Liver (tissue), 9 donors: ENCODE measurements around the gene ZMYM1. TPM values are rescaled to one million over a fixed set of nuclear protein-coding genes. Genes with fewer than 3 reads are reported as not detected.

ENCODE experiments used
- DNase-seq: peaks from one replicate; pipeline ENCODE4 v3.0.0-alpha.2; 2017; ENCODE audit warnings: low spot score
- H3K27ac ChIP-seq, 2 donors: one replicate each; pipeline ENCODE4 v1.7.0; 2013; ENCODE audit warnings: inconsistent platforms in 2 of 2, low read length in 2 of 2, control low read depth in 1 of 2, low read depth in 1 of 2, mild to moderate bottlenecking in 1 of 2
- H3K27me3 ChIP-seq, 4 donors: one replicate each; pipeline versions ENCODE4 v1.6.1 to v1.7.0; 2013; ENCODE audit warnings: low read length in 3 of 4, inconsistent platforms in 1 of 4, mild to moderate bottlenecking in 1 of 4, moderate library complexity in 1 of 4; ENCODE audit not compliant: control insufficient read depth in 4 of 4, insufficient read depth in 4 of 4
- H3K36me3 ChIP-seq, 4 donors: one replicate each; pipeline versions ENCODE4 v1.6.1 to v1.7.0; 2013; ENCODE audit warnings: low read length in 3 of 4, mild to moderate bottlenecking in 3 of 4, low read depth in 1 of 4, moderate library complexity in 1 of 4; ENCODE audit not compliant: control insufficient read depth in 4 of 4, insufficient read depth in 3 of 4
- H3K4me1 ChIP-seq, 4 donors: one replicate each; pipeline versions ENCODE4 v1.6.1 to v1.7.0; 2013; ENCODE audit warnings: low read length in 3 of 4, mild to moderate bottlenecking in 3 of 4, moderate library complexity in 1 of 4; ENCODE audit not compliant: control insufficient read depth in 4 of 4, insufficient read depth in 4 of 4
- H3K4me3 ChIP-seq, 3 donors: one replicate each; pipeline versions ENCODE4 v1.6.1 to v1.7.0; 2013; ENCODE audit warnings: low read length in 3 of 3, control low read depth in 1 of 3, low read depth in 1 of 3, mild to moderate bottlenecking in 1 of 3
- H3K9ac ChIP-seq, 2 donors: one replicate each; pipeline ENCODE4 v1.7.0; 2013; ENCODE audit warnings: low read length in 2 of 2, mild to moderate bottlenecking in 2 of 2, moderate library complexity in 2 of 2, control low read depth in 1 of 2, low read depth in 1 of 2
- H3K9me3 ChIP-seq, 4 donors: one replicate each; pipeline versions ENCODE4 v1.6.1 to v1.7.0; 2013; ENCODE audit warnings: low read length in 3 of 4; ENCODE audit not compliant: control insufficient read depth in 4 of 4
- EGR1 ChIP-seq, 2 donors: IDR thresholded peaks; 2 replicates each; pipeline ENCODE4 v1.6.1; 2016 to 2018; ENCODE audit warnings: antibody characterized with exemption in 2 of 2, low read depth in 2 of 2
- FOXA1 ChIP-seq: IDR thresholded peaks from 2 replicates; pipeline ENCODE4 v1.6.1; 2016; ENCODE audit warnings: antibody characterized with exemption
- FOXA2 ChIP-seq: IDR thresholded peaks from 2 replicates; pipeline ENCODE4 v1.6.1; 2016; ENCODE audit warnings: antibody characterized with exemption
- GABPA ChIP-seq, 2 donors: IDR thresholded peaks in 1 of 2; conservative IDR thresholded peaks in 1 of 2; 2 replicates each; pipeline ENCODE4 v1.6.1; 2016; ENCODE audit warnings: antibody characterized with exemption in 2 of 2, mild to moderate bottlenecking in 1 of 2, moderate library complexity in 1 of 2
- HNF4A ChIP-seq, 2 donors: conservative IDR thresholded peaks; 2 replicates each; pipeline ENCODE4 v1.6.1; 2016; ENCODE audit warnings: antibody characterized with exemption in 2 of 2, mild to moderate bottlenecking in 2 of 2
- HNF4G ChIP-seq: IDR thresholded peaks from 2 replicates; pipeline ENCODE4 v1.6.1; 2016; ENCODE audit warnings: antibody characterized with exemption
- JUND ChIP-seq, 2 donors: IDR thresholded peaks; 2 replicates each; pipeline ENCODE4 v1.6.1; 2016; ENCODE audit warnings: antibody characterized with exemption in 2 of 2
- NR2F2 ChIP-seq: IDR thresholded peaks from 2 replicates; pipeline ENCODE4 v1.6.1; 2016; ENCODE audit warnings: antibody characterized with exemption
- RAD21 ChIP-seq, 2 donors: IDR thresholded peaks; 2 replicates each; pipeline ENCODE4 v1.6.1; 2016; ENCODE audit warnings: antibody characterized with exemption in 2 of 2, mild to moderate bottlenecking in 2 of 2
- RXRA ChIP-seq, 2 donors: IDR thresholded peaks; 2 replicates each; pipeline ENCODE4 v1.6.1; 2017 to 2018; ENCODE audit warnings: antibody characterized with exemption in 2 of 2, mild to moderate bottlenecking in 1 of 2
- SP1 ChIP-seq: IDR thresholded peaks from 2 replicates; pipeline ENCODE4 v1.6.1; 2018; ENCODE audit warnings: antibody characterized with exemption, mild to moderate bottlenecking
- TAF1 ChIP-seq: conservative IDR thresholded peaks from 2 replicates; pipeline ENCODE4 v1.6.1; 2016; ENCODE audit warnings: antibody characterized with exemption, mild to moderate bottlenecking
- YY1 ChIP-seq: IDR thresholded peaks from 2 replicates; pipeline ENCODE4 v1.6.1; 2016; ENCODE audit warnings: antibody characterized with exemption, mild to moderate bottlenecking
- WGBS: extraction: QIAGEN DNeasy Blood & Tissue Kit; methylation state at CpG from one replicate; pipeline ENCODE4 v1.1.7; 2013; 5-methylcytosine and 5-hydroxymethylcytosine counted together
- polyA plus RNA-seq, 2 donors: library from polyadenylated mRNA; stranded (reverse) in 1 of 2; unstranded in 1 of 2; fragments of 200-250 nt in 1 of 2; fragments of >200 nt in 1 of 2; fragmentation: Nextera tagmentation in 1 of 2; extraction: Ambion mirVana in 1 of 2; gene quantifications; one replicate each; pipeline versions ENCODE4 v1.2.1 to v1.2.3, GENCODE V29; 2013 to 2015
- total RNA-seq, 2 donors: library from RNA; depleted of rRNA; stranded (reverse); fragments of >200 nt; gene quantifications; one replicate each; pipeline ENCODE4 v1.2.3, GENCODE V29; 2014
- TF ChIP-seq, protein P1 (sequence below): IDR thresholded peaks from 2 replicates; pipeline ENCODE4 v1.6.1; 2016; ENCODE audit warnings: antibody characterized with exemption
- TF ChIP-seq, protein P2 (sequence below): fragments of 150-350 bp; IDR thresholded peaks from 2 replicates; pipeline ENCODE4 v1.5.1; 2017; ENCODE audit warnings: improper control_type of control experiment, low read depth, low read length; ENCODE audit not compliant: missing input control
- TF ChIP-seq, protein P3 (sequence below): IDR thresholded peaks from 2 replicates; pipeline ENCODE4 v1.6.1; 2016; ENCODE audit warnings: antibody characterized with exemption, mild to moderate bottlenecking
- TF ChIP-seq, protein P4 (sequence below): IDR thresholded peaks from 2 replicates; pipeline ENCODE4 v1.6.1; 2016; ENCODE audit warnings: antibody characterized with exemption
- TF ChIP-seq, protein P5 (sequence below): IDR thresholded peaks from 2 replicates; pipeline ENCODE4 v1.6.1; 2016; ENCODE audit warnings: antibody characterized with exemption
- donor health status: healthy.
- donor health status: healthy.
- donor health status: healthy.
- donor health status: healthy.
- donor health status: healthy.

The ZMYM1 gene
- total and polyA plus RNA-seq, 4 donors = 2.0 to 10.8 (median 5.7) TPM

DNA sequence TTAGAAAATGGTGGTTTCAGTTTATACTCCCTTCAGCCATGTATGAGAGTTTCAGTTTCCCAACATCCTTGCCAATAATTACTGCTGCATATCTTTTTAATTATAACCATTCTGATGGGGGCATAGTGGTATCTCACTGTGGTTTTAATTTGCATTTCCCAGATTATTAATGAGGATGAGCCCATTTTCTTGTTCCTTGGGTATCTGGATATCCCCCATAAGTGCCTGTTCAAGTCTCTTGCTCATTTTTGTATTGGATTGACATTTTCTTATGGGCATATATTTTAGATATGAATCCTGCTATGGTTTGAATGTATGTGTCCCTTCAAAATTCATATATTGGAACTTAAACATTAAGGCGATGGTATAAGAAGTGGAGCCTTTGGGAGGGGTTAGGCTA is 45.8 kb upstream of the ZMYM1 start:
- TF ChIP-seq GABPA (IDR thresholded peaks at IDR 0.05 in 1 of 2, conservative IDR thresholded peaks at IDR 0.05 in 1 of 2) (no peak), FOXA1 (no peak)
- TF ChIP-seq, protein P1, sequence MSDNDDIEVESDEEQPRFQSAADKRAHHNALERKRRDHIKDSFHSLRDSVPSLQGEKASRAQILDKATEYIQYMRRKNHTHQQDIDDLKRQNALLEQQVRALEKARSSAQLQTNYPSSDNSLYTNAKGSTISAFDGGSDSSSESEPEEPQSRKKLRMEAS = no peak
- DNase-seq = no peak
- Histone ChIP-seq H3K4me3 (peak overlapping the region in 1 of 3 donors; percentile 11), H3K9me3 (peaks cover 0 to 6% (median 3%) of the 10 kb centered on the region in 4 donors), H3K27me3 (no peaks in the 10 kb centered on the region), H3K27ac (no peak overlapping the region), H3K4me1 (peaks cover 2 to 21% (median 11%) of the 10 kb centered on the region in 4 donors), H3K9ac (no peak overlapping the region), H3K36me3 (no peaks in the 10 kb centered on the region)
- WGBS = 98% methylated on average over 1 of the region's 1 CpG

DNA sequence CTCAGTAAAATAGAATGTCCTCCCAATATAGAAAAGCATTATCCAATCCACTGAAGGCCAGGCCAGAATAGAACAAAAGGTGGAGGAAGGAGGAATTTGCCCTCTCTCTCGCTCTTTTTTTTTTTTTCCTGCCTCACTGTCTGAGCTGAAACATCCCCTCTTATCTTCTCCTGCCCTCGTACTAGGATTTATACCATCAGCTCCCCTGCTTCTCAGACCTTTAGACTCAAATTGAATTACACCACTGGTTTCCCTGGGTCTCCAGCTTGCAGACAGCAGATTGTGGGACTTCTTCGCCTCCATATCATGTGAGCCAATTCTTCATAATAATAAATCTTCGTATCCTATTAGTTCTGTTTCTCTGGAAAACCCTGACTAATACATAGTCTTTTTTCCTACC is 42.6 kb upstream of the ZMYM1 start:
- no peak for DNase-seq
- Histone ChIP-seq H3K27me3 (no peaks in the 10 kb centered on the region), H3K27ac (no peak overlapping the region), H3K9me3 (peaks cover 0 to 6% (median 3%) of the 10 kb centered on the region in 4 donors), H3K9ac (no peak overlapping the region), H3K4me3 (no peak overlapping the region), H3K4me1 (peaks cover 0 to 3% (median 0%) of the 10 kb centered on the region in 4 donors), H3K36me3 (no peaks in the 10 kb centered on the region)
- 87% methylated on average over 4 of the region's 4 CpGs for WGBS
- TF ChIP-seq FOXA2 (no peak), HNF4A (conservative IDR thresholded peaks at IDR 0.05) (no peak), GABPA (IDR thresholded peaks at IDR 0.05 in 1 of 2, conservative IDR thresholded peaks at IDR 0.05 in 1 of 2) (no peak), FOXA1 (no peak), TAF1 (no peak), YY1 (no peak), HNF4G (no peak), JUND (IDR thresholded peaks at IDR 0.05) (no peak), RAD21 (IDR thresholded peaks at IDR 0.05) (no peak), NR2F2 (no peak), SP1 (no peak), EGR1 (IDR thresholded peaks at IDR 0.05; ENCODE audit: low read depth in 2 of 2) (no peak), RXRA (IDR thresholded peaks at IDR 0.05) (no peak)
- TF ChIP-seq, protein P2, sequence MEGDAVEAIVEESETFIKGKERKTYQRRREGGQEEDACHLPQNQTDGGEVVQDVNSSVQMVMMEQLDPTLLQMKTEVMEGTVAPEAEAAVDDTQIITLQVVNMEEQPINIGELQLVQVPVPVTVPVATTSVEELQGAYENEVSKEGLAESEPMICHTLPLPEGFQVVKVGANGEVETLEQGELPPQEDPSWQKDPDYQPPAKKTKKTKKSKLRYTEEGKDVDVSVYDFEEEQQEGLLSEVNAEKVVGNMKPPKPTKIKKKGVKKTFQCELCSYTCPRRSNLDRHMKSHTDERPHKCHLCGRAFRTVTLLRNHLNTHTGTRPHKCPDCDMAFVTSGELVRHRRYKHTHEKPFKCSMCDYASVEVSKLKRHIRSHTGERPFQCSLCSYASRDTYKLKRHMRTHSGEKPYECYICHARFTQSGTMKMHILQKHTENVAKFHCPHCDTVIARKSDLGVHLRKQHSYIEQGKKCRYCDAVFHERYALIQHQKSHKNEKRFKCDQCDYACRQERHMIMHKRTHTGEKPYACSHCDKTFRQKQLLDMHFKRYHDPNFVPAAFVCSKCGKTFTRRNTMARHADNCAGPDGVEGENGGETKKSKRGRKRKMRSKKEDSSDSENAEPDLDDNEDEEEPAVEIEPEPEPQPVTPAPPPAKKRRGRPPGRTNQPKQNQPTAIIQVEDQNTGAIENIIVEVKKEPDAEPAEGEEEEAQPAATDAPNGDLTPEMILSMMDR = no peak
- TF ChIP-seq, protein P1 = no peak
- TF ChIP-seq, protein P3, sequence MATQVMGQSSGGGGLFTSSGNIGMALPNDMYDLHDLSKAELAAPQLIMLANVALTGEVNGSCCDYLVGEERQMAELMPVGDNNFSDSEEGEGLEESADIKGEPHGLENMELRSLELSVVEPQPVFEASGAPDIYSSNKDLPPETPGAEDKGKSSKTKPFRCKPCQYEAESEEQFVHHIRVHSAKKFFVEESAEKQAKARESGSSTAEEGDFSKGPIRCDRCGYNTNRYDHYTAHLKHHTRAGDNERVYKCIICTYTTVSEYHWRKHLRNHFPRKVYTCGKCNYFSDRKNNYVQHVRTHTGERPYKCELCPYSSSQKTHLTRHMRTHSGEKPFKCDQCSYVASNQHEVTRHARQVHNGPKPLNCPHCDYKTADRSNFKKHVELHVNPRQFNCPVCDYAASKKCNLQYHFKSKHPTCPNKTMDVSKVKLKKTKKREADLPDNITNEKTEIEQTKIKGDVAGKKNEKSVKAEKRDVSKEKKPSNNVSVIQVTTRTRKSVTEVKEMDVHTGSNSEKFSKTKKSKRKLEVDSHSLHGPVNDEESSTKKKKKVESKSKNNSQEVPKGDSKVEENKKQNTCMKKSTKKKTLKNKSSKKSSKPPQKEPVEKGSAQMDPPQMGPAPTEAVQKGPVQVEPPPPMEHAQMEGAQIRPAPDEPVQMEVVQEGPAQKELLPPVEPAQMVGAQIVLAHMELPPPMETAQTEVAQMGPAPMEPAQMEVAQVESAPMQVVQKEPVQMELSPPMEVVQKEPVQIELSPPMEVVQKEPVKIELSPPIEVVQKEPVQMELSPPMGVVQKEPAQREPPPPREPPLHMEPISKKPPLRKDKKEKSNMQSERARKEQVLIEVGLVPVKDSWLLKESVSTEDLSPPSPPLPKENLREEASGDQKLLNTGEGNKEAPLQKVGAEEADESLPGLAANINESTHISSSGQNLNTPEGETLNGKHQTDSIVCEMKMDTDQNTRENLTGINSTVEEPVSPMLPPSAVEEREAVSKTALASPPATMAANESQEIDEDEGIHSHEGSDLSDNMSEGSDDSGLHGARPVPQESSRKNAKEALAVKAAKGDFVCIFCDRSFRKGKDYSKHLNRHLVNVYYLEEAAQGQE = no peak
- TF ChIP-seq, protein P4, sequence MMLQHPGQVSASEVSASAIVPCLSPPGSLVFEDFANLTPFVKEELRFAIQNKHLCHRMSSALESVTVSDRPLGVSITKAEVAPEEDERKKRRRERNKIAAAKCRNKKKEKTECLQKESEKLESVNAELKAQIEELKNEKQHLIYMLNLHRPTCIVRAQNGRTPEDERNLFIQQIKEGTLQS = no peak
- TF ChIP-seq, protein P5, sequence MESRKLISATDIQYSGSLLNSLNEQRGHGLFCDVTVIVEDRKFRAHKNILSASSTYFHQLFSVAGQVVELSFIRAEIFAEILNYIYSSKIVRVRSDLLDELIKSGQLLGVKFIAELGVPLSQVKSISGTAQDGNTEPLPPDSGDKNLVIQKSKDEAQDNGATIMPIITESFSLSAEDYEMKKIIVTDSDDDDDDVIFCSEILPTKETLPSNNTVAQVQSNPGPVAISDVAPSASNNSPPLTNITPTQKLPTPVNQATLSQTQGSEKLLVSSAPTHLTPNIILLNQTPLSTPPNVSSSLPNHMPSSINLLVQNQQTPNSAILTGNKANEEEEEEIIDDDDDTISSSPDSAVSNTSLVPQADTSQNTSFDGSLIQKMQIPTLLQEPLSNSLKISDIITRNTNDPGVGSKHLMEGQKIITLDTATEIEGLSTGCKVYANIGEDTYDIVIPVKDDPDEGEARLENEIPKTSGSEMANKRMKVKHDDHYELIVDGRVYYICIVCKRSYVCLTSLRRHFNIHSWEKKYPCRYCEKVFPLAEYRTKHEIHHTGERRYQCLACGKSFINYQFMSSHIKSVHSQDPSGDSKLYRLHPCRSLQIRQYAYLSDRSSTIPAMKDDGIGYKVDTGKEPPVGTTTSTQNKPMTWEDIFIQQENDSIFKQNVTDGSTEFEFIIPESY = no peak
